ENCODE data around the gene ZMYND11.
A peak's percentile ranks its signal among the peaks of the same experiment; 100 is the strongest.

Gene ZMYND11

GRCh38 chr10:201328-201771 is 66.1 kb downstream of the ZMYND11 start:
- peak; percentile 78 for DNase-seq

GRCh38 chr10:208616-209015 is 73.4 kb downstream of the ZMYND11 start:
- no peak for DNase-seq

GRCh38 chr10:209357-209756 is 74.1 kb downstream of the ZMYND11 start:
- no peak for DNase-seq

- DNase-seq, result no peak
Measured at GRCh38 chr10:210297-210696, 75.0 kb downstream of the ZMYND11 start.

- no peak for DNase-seq
Measured at GRCh38 chr10:215444-215843, 80.2 kb downstream of the ZMYND11 start.

GRCh38 chr10:218798-219197 is 83.5 kb downstream of the ZMYND11 start:
- peak; percentile 60 for DNase-seq

- DNase-seq, result peak; percentile 8
Measured at GRCh38 chr10:219731-220472, 84.6 kb downstream of the ZMYND11 start.

- no peak for DNase-seq
Measured at GRCh38 chr10:224571-224970, 89.3 kb downstream of the ZMYND11 start.

GRCh38 chr10:226018-226417 is 90.8 kb downstream of the ZMYND11 start:
- DNase-seq, result no peak

- DNase-seq, result peak; percentile 32
Measured at GRCh38 chr10:227014-227413, 91.8 kb downstream of the ZMYND11 start.

- no peak for DNase-seq
Measured at GRCh38 chr10:228366-228765, 93.1 kb downstream of the ZMYND11 start.

GRCh38 chr10:230758-231157 is 95.5 kb downstream of the ZMYND11 start:
- DNase-seq, result peak; percentile 13

GRCh38 chr10:232061-232460 is 96.8 kb downstream of the ZMYND11 start:
- DNase-seq, result no peak

GRCh38 chr10:232878-233277 is 97.6 kb downstream of the ZMYND11 start:
- DNase-seq, result no peak

- no peak for DNase-seq
Measured at GRCh38 chr10:234708-235406, 99.6 kb downstream of the ZMYND11 start.

GRCh38 chr10:235915-236314 is 100.7 kb downstream of the ZMYND11 start:
- no peak for DNase-seq

GRCh38 chr10:239109-239508 is 103.9 kb downstream of the ZMYND11 start:
- DNase-seq, result peak; percentile 15

GRCh38 chr10:241451-241850 is 106.2 kb downstream of the ZMYND11 start:
- no peak for DNase-seq

- DNase-seq, result no peak
Measured at GRCh38 chr10:241966-242643, 106.8 kb downstream of the ZMYND11 start.

GRCh38 chr10:244227-244626 is 109.0 kb downstream of the ZMYND11 start:
- no peak for DNase-seq

GRCh38 chr10:246431-246830 is 111.2 kb downstream of the ZMYND11 start:
- DNase-seq, result no peak

- no peak for DNase-seq
Measured at GRCh38 chr10:247480-247879, 112.2 kb downstream of the ZMYND11 start.

- no peak for DNase-seq
Measured at GRCh38 chr10:248307-248706, 113.1 kb downstream of the ZMYND11 start.
